Activated naive CD8-positive, alpha-beta T cell treated with anti-CD3 and anti-CD28 coated beads, Interleukin-2, amount 50 U/mL, for 24 hours (primary cell): ENCODE measurements around the gene MBP.

Source experiments
- ATAC-seq: fragments of 150-1000 bp; cut with Tn5 transposase; one replicate; pipeline ENCODE4 v1.10.0; 2021
- DNase-seq: peaks from one replicate; pipeline ENCODE4 v3.0.0; 2021
- H3K27ac Mint-ChIP-seq: one replicate; pipeline ENCODE4 v1.8.0; 2021; ENCODE audit warnings: mild to moderate bottlenecking, mixed read lengths
- H3K27me3 Mint-ChIP-seq: one replicate; pipeline ENCODE4 v1.8.0; 2021; ENCODE audit warnings: mixed read lengths
- H3K36me3 Mint-ChIP-seq: one replicate; pipeline ENCODE4 v1.8.0; 2021; ENCODE audit warnings: low read depth, mixed read lengths
- H3K4me1 Mint-ChIP-seq: one replicate; pipeline ENCODE4 v1.8.0; 2021; ENCODE audit warnings: mixed read lengths
- H3K4me3 Mint-ChIP-seq: one replicate; pipeline ENCODE4 v1.8.0; 2021; ENCODE audit warnings: mild to moderate bottlenecking, moderate library complexity, mixed read lengths
- H3K9me3 Mint-ChIP-seq: one replicate; pipeline ENCODE4 v1.8.0; 2021; ENCODE audit warnings: mixed read lengths

MBP gene

DNA sequence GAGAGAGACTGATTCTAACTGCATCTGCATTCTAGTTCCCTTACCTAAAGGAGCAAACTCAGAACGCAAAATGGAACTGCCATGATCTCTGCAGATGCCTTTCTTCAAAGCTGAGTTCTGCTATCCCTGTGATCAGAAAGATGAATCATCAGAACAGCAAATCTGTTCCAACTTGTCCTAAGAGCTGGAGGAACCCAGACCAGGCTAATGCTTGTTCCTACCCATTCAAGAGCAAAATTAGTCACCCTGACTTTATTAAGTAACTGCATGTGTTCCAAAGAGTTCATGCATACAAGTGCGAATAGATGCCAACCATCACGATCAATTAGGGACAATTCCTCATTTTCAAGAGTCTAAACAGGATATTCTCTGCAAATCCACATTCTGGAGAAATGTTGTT lies 46.5 kb downstream of the MBP start:
- no peak overlapping the region for H3K4me3 Mint-ChIP-seq
- peaks cover 63% of the 10 kb centered on the region for H3K4me1 Mint-ChIP-seq
- peak overlapping the region; percentile 47 for H3K27ac Mint-ChIP-seq
- DNase-seq (no peak), ATAC-seq (peak; percentile 60)
- H3K36me3 Mint-ChIP-seq, result peaks cover 22% of the 10 kb centered on the region
- no peaks in the 10 kb centered on the region for H3K27me3 Mint-ChIP-seq
- H3K9me3 Mint-ChIP-seq, result no peaks in the 10 kb centered on the region

DNA sequence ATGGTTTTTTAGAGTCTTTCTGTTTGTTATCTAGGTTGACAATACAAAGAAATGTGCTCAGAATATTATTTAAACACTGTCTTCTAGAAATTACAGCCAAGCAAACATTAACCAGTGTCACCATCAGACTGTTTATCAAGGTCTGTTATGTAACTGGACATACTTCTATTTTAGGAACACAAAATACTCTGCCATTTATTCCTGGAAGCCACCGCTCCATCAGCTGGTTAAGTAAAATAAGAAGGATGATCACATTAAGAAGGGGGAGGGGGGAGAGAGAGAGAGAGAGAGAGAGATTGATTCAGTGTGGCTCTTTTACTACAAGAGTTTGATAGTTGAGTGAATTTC lies 47.9 kb downstream of the MBP start:
- ATAC-seq (no peak), DNase-seq (no peak)
- peaks cover 22% of the 10 kb centered on the region for H3K36me3 Mint-ChIP-seq
- H3K4me1 Mint-ChIP-seq, result peaks cover 69% of the 10 kb centered on the region
- no peaks in the 10 kb centered on the region for H3K9me3 Mint-ChIP-seq
- H3K27ac Mint-ChIP-seq, result peak overlapping the region; percentile 60
- H3K4me3 Mint-ChIP-seq, result no peak overlapping the region
- H3K27me3 Mint-ChIP-seq, result no peaks in the 10 kb centered on the region

DNA sequence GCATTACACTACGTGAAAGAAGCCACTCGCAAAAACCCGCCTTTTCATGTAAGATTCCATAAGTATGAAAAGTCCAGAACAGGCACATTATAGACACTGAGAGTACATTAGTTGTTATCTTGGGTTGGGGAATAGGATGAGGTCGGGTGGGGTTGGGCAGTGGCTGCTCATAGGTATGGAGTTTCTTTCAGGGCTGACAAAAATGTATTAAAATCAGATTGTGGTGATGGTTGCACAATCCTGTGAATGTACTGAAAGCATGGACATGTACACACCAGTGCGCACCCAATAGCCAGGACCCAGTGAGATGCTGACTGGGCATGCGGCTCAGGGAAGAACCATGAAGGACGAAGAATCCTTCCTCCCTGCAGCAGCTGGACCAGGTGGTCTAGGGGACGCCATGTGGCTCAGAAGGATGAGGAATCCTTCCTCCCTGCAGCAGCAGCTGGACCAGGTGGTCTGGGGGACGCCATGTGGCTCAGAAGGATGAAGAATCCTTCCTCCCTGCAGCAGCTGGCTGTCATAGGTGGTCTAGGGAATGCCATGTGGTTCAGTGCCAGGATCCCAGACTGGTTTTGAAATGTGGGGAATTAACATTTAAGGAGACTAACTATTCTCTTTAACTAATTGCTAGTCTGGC lies 50.1 kb downstream of the MBP start:
- Mint-ChIP-seq H3K4me3 (no peak overlapping the region), H3K27ac (no peak overlapping the region), H3K36me3 (peaks cover 26% of the 10 kb centered on the region), H3K27me3 (no peaks in the 10 kb centered on the region), H3K9me3 (no peaks in the 10 kb centered on the region), H3K4me1 (peaks cover 78% of the 10 kb centered on the region)
- ATAC-seq, result no peak
- DNase-seq, result no peak

DNA sequence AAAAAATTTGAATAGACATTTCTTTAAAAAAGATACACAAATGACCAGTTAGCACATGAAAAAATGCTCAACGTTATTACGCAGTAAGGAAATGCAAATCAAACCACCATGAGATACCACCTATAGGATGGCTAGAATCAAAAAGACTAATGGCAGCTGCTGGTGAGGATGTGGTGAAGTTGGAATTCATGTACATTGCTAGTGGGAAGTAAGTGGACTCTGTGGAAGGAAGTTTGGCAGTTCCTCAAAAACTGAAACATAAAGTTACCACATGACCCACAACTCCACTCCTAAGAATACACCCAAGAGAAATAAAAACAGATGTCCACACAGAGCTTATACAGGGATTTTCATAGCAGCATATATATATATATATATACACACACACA lies 51.2 kb downstream of the MBP start:
- no peak for DNase-seq
- Mint-ChIP-seq H3K4me3 (no peak overlapping the region), H3K36me3 (peaks cover 21% of the 10 kb centered on the region), H3K9me3 (no peaks in the 10 kb centered on the region), H3K27ac (no peak overlapping the region), H3K4me1 (peaks cover 73% of the 10 kb centered on the region), H3K27me3 (no peaks in the 10 kb centered on the region)
- no peak for ATAC-seq

DNA sequence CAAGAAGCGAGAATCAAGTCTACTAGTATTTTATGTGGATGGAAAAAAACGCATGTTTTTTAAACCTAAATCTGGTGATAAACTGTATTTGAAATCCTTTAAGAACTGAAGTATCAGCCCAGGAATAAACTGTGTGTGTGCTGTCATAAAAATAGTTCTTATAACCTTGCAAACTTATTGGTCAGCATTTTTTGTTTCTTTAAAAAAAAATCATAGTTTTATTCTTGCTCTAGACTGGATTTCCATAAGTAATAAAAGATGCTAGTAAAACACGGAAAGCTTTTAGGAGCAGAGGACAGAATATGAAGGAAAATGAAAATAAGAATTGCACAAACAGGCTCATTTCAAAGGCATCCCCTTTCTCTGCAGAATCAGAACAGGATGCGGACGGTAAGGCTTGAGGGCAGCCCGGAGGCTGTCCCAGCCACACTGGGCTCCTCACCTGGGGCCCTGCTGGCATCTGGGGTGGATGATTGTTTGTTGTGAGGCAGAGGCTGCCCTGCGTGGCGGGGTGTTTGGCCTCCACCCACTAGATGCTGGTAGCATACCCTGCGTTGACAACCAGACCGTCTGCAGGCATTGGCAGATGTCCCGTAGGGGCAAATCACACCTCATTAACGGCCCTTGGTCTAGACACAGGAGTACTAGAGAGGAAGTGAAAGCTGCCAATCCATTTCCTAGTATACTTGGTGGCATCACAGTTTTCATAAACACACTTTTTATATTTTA lies 52.5 kb downstream of the MBP start:
- Mint-ChIP-seq H3K36me3 (peaks cover 14% of the 10 kb centered on the region), H3K27ac (peak overlapping the region; percentile 69), H3K9me3 (no peaks in the 10 kb centered on the region), H3K27me3 (no peaks in the 10 kb centered on the region), H3K4me3 (peak overlapping the region; percentile 1), H3K4me1 (peaks cover 63% of the 10 kb centered on the region)
- ATAC-seq, result peak; percentile 41
- no peak for DNase-seq

- Mint-ChIP-seq H3K36me3 (peaks cover 10% of the 10 kb centered on the region), H3K9me3 (no peaks in the 10 kb centered on the region), H3K4me1 (peaks cover 58% of the 10 kb centered on the region), H3K27ac (no peak overlapping the region), H3K4me3 (no peak overlapping the region), H3K27me3 (no peaks in the 10 kb centered on the region)
- ATAC-seq (no peak), DNase-seq (no peak)
Measured at GRCh38 chr18:77079088-77079487, 53.5 kb downstream of the MBP start.

DNA sequence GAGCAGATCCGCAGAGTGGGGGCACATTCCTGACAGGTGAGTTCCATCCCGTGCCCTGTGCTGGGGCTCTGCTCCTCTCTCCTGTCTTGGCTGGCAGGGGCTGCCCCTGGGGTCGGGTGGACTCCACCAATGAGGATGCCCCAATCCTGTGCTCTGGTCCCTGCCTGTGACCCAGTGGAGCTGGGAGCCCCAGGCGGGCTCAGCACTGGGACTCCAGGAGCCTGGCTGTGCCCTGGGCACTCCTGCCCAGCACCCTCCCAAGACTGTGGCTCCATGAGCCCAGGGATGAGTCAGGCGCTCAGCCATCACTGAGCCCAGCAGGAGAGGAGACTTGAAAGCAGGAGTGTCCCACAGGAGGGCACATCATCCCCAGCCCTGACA lies 53.9 kb downstream of the MBP start:
- DNase-seq (no peak), ATAC-seq (no peak)
- Mint-ChIP-seq H3K27ac (no peak overlapping the region), H3K4me1 (peaks cover 58% of the 10 kb centered on the region), H3K36me3 (peaks cover 9% of the 10 kb centered on the region), H3K27me3 (no peaks in the 10 kb centered on the region), H3K9me3 (no peaks in the 10 kb centered on the region), H3K4me3 (no peak overlapping the region)

- no peaks in the 10 kb centered on the region for H3K9me3 Mint-ChIP-seq
- DNase-seq (no peak), ATAC-seq (no peak)
- no peak overlapping the region for H3K27ac Mint-ChIP-seq
- H3K27me3 Mint-ChIP-seq, result no peaks in the 10 kb centered on the region
- peaks cover 7% of the 10 kb centered on the region for H3K36me3 Mint-ChIP-seq
- H3K4me1 Mint-ChIP-seq, result peaks cover 60% of the 10 kb centered on the region
- no peak overlapping the region for H3K4me3 Mint-ChIP-seq
Measured at GRCh38 chr18:77077941-77078689, 54.5 kb downstream of the MBP start.

- Mint-ChIP-seq H3K4me1 (peaks cover 60% of the 10 kb centered on the region), H3K4me3 (no peak overlapping the region), H3K9me3 (no peaks in the 10 kb centered on the region), H3K27ac (no peak overlapping the region), H3K36me3 (peaks cover 7% of the 10 kb centered on the region), H3K27me3 (no peaks in the 10 kb centered on the region)
- ATAC-seq, result no peak
- DNase-seq, result no peak
Measured at GRCh38 chr18:77077401-77077800, 55.2 kb downstream of the MBP start.

DNA sequence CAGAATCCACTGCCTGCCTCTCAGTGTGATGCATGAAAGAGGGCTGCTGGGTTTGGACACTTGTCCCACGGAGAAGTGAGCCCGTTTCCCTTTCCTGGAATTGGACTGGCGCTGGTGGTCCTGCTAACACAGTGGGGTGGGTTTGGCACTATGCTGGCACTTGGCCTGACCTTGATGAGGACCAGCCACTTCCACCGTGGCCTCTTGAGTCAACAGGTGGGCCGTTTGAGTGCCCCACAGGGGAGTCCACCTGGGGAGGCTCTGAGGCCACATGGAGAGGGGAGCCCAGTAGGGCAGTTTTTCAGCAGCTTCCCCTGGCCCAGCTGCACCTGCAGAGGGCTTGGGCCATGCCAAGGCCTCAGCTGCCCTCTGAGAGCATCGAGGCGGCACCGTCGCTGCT lies 56.5 kb downstream of the MBP start:
- DNase-seq, result no peak
- Mint-ChIP-seq H3K27me3 (no peaks in the 10 kb centered on the region), H3K9me3 (no peaks in the 10 kb centered on the region), H3K27ac (no peak overlapping the region), H3K4me1 (peaks cover 63% of the 10 kb centered on the region), H3K36me3 (peaks cover 7% of the 10 kb centered on the region), H3K4me3 (no peak overlapping the region)
- no peak for ATAC-seq

DNA sequence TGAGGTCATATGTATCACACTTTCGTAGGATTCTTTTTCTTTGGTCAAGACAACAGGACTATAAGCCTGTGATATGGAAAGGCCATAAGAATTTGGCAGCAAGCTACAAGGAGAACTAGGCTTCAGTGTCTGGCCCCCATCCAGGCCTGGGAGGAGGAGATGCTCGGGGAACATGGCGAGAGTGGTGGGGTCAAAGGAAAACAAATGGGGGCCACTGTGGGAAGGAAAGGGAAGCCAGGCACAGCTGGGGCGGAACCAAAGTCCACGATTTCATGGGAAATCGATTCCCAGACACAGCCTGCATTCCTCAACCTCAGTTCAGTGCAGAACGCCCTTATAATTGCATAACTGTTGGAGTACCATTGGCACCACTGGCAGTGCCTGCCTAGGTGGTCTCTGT lies 58.2 kb downstream of the MBP start:
- H3K36me3 Mint-ChIP-seq, result peaks cover 15% of the 10 kb centered on the region
- peaks cover 66% of the 10 kb centered on the region for H3K4me1 Mint-ChIP-seq
- no peaks in the 10 kb centered on the region for H3K9me3 Mint-ChIP-seq
- no peaks in the 10 kb centered on the region for H3K27me3 Mint-ChIP-seq
- no peak overlapping the region for H3K4me3 Mint-ChIP-seq
- no peak for ATAC-seq
- DNase-seq, result no peak
- H3K27ac Mint-ChIP-seq, result peak overlapping the region; percentile 43

- Mint-ChIP-seq H3K36me3 (peaks cover 15% of the 10 kb centered on the region), H3K4me1 (peaks cover 69% of the 10 kb centered on the region), H3K27me3 (no peaks in the 10 kb centered on the region), H3K4me3 (no peak overlapping the region), H3K27ac (peak overlapping the region; percentile 43), H3K9me3 (no peaks in the 10 kb centered on the region)
- no peak for DNase-seq
- ATAC-seq, result peak; percentile 67
Measured at GRCh38 chr18:77073336-77074093, 59.1 kb downstream of the MBP start.

DNA sequence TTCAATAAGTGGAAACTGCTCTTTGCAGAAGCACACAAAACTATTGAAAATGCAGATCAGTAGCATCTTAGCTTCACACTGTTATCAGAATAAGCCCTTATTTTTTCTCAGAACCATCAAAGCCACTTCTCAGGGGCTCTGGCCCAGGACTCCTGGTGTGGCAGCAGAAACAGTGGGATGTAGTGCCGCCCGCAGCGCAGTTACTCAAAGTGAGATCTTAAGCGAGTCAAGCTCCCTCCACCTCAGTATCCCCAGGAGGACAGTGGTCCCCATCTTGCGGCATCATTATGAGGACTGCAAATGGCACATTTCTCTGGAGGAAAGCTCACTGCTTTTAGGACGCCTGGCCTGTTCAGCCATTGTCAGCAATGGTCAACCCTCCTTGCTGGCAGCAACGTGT lies 60.0 kb downstream of the MBP start:
- H3K27ac Mint-ChIP-seq, result no peak overlapping the region
- H3K4me3 Mint-ChIP-seq, result no peak overlapping the region
- H3K9me3 Mint-ChIP-seq, result no peaks in the 10 kb centered on the region
- H3K4me1 Mint-ChIP-seq, result peaks cover 71% of the 10 kb centered on the region
- ATAC-seq, result no peak
- peaks cover 9% of the 10 kb centered on the region for H3K36me3 Mint-ChIP-seq
- no peaks in the 10 kb centered on the region for H3K27me3 Mint-ChIP-seq
- DNase-seq, result no peak

DNA sequence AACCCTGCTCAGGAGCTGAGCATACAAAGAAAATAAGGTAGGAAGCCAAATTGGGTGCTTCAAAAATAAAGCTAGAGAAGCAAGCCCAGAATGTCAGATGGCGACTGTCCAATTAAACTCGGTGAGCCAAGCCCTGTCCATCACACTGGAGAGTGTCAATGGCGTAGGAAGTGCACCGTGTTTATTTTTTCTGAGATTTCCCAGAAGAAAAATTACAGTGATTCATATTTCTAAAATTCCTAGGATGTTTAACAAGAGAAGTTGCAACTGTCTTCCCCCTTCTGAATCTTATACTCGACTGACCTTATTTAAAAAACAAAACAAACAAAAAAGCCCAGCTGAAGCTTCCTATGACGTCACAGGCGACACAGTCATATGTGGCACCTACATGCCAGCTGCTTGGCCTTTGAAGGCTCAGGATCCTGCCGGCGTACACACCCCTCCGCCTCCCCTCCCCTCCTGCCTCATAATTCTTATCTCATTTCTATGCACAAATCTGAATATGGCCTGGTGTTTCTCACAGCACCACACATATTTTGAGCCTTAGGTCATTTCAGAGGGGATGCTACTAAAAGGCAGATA lies 60.8 kb downstream of the MBP start:
- H3K9me3 Mint-ChIP-seq, result no peaks in the 10 kb centered on the region
- no peaks in the 10 kb centered on the region for H3K27me3 Mint-ChIP-seq
- no peak overlapping the region for H3K4me3 Mint-ChIP-seq
- DNase-seq (no peak), ATAC-seq (peak; percentile 18)
- peak overlapping the region; percentile 33 for H3K27ac Mint-ChIP-seq
- peaks cover 77% of the 10 kb centered on the region for H3K4me1 Mint-ChIP-seq
- H3K36me3 Mint-ChIP-seq, result peaks cover 11% of the 10 kb centered on the region
